Measurements from ENCODE around the gene CPSF3.
"Not testable (repeated sequence)": the region's sequence is repeated elsewhere in the genome, so short reads cannot be mapped to it uniquely, and the experiment has no call there.

Gene CPSF3

DNA sequence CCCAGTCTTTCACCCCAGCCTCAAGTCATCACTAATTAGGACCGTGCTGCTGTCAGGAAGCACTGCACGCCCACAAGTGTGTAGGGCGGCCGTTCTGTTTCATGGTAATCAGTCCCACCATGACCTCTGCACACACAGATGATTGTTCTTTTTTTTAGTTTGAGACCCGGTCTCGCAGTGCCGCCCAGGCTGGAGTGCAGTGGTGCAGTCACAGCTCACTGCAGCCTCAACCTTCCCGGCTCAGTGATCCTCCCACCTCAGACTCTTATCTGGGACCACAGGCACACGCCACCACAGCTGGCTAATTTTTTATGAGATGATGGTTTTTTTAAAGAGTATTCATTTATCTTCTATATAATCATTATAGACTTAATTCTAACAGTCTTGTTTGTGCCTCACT is 49.1 kb downstream of the CPSF3 start:
- DNase-seq, result no peak

GRCh38 chr2:9473308-9473984 is 50.0 kb downstream of the CPSF3 start:
- no peak for DNase-seq

GRCh38 chr2:9473985-9474360 is 50.5 kb downstream of the CPSF3 start:
- no peak for DNase-seq

DNA sequence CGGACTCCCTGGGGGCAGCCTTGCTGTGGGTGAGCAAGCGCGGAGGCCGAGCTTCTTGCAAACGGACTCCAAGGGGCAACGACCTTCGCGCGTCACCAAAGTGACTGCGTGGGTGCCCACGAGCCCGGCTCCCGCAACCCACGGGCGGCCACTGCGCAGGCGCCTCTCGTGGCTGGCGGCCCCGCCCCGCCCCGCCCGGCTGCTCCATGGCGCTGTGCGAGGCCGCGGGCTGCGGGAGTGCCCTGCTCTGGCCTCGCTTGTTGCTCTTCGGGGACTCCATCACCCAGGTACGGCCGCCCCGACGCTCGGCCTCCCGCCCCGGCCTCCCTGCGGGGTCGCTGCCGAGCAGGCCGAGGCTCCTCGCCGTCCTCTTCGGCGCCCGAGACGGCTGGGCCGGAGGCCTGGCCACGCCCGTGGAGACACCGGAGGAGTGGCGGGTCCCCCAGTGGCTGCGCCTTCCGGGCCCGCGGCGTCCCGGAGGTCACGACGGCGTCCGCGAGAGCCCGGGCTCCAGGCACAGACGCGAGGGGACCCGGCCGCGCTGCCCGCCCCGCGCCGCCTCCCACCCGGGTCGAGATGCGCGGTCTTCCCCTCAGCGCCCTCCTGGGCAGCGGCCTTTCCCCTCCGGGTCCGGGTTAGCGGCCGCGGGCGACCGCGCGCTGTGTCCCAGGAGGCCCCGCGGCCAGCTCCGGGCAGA is 51.1 kb downstream of the CPSF3 start, which contains the start of gene IAH1:
Gene IAH1, plus strand, starts transcription at position 191 of the 697 bp plus-strand sequence. Its CDS starts 16 bp downstream, at position 207.
- no peak for DNase-seq

GRCh38 chr2:9477914-9478313 is 54.5 kb downstream of the CPSF3 start:
- no peak for DNase-seq

DNA sequence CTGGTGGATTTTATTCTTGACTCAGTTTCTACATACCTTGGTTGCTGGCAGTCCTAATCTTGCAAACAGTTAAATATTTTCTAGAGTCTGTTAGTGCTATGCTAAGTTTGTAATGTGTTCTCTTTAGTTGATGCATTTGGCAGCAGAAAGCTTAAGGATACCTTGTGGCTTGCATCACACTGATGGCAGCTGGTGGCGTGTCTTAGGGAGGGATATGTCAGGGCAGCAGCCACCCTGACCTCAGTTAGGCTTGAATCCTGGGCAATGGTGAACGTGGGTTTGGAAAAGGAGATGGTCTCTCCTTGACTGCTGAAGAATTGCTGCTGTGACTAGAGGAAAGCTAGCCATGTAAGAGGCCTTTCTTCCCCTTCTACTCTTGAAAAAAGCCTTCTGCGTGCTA is 55.1 kb downstream of the CPSF3 start:
- DNase-seq, result no peak

GRCh38 chr2:9480157-9480556 is 56.7 kb downstream of the CPSF3 start:
- DNase-seq, result no peak

- no peak for DNase-seq
These were observed 59.7 kb downstream of the CPSF3 start for GRCh38 chr2:9483107-9483506.

GRCh38 chr2:9484533-9484932 is 61.1 kb downstream of the CPSF3 start:
- no peak for DNase-seq

- no peak for DNase-seq
These were observed 65.4 kb downstream of the CPSF3 start for GRCh38 chr2:9488583-9489547.

- DNase-seq, result no peak
These were observed 67.3 kb downstream of the CPSF3 start for GRCh38 chr2:9490789-9491188.

DNA sequence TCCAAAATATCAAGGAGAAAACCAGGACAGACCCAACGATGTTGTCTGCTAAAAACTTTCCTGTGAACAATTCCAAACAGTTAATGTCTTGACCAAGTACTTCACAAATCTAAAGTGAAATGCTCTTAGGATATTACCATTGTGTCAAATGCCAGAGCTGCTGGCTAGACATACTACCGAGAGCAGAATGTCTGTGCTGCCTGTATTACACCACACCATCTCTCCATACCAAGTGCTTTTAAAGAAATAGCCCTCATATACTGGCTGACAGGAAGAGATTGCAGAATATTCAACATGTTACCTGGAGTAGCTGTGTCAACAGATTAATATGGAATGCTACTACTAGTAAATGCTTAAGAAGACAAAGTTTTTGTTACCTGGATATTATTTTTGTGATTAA is 69.5 kb downstream of the CPSF3 start:
- DNase-seq, result no peak

DNA sequence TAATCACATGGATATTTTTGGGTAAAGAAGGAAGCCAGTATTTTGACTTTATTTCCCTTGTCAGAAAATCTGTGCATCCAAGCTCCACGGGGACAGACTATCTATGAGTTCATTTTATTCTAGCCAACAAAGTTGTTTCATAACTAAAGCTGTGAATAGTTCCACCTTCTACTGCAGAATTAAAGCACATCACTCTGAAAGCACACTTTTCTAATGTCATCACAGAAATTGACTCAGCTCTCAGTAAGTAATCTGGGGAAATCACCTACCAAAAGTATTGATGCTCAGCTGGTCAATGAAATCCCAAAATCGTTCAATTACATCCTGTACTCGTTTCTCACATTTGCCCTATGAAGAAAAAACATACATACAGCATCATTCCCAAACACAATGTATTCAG is 70.0 kb downstream of the CPSF3 start:
- DNase-seq, result no peak

DNA sequence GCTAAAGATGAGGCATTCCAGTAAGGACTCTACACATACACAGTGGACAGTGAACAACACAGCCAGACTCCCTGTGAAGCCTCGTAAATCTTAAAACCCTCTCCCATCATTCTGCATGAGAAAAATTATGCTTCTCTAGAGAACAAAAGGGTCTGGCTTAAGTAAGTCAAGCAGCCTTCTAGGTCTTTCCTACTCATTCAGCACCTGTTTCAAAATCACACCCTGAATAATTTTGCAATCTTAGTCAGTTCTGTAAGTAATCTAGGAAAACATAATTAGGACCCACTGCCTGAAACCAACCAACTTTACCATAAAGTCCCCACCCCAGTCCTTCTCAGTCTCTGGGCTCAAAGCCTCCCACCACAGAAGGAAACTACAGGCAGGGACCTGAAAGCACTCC is 70.6 kb downstream of the CPSF3 start:
- no peak for DNase-seq

- DNase-seq, result no peak
These were observed 73.6 kb downstream of the CPSF3 start for GRCh38 chr2:9497017-9497416.

GRCh38 chr2:9498210-9498609 is 74.8 kb downstream of the CPSF3 start:
- DNase-seq, result no peak

DNA sequence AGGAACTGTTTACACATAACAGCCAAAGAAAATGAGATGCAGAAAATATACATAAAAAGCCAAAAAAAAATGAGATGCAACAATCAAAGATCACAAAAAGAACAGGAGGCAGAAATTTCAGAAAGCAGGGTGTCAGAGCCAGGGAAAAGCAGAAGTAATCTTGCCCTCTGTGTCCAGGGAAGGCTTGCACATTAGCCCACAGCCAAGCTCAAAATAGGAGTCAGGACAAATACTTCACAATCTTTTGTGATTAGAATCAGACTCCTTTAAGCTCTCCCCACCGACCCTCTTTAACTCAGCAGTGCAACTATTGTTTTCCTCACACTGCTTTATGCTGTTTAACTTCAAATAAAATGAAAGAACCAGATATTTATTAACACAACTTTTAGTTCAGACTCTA is 85.5 kb downstream of the CPSF3 start:
- no peak for DNase-seq

DNA sequence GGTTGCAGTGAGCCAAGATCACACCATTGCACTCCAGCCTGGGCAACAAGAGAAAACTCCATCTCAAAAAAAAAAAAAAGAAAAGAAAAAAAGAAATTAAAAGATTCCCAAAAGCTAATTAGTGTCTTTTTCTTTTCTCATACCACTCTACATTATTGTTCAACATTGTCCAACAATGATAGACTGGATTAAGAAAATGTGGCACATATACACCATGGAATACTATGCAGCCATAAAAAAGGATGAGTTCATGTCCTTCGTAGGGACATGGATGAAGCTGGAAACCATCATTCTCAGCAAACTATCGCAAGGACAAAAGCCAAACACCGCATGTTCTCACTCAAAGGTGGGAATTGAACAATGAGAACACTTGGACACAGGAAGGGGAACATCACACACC is 90.5 kb downstream of the CPSF3 start:
- DNase-seq, result not testable (repeated sequence)

GRCh38 chr2:9517118-9517782 is 93.8 kb downstream of the CPSF3 start:
- no peak for DNase-seq

DNA sequence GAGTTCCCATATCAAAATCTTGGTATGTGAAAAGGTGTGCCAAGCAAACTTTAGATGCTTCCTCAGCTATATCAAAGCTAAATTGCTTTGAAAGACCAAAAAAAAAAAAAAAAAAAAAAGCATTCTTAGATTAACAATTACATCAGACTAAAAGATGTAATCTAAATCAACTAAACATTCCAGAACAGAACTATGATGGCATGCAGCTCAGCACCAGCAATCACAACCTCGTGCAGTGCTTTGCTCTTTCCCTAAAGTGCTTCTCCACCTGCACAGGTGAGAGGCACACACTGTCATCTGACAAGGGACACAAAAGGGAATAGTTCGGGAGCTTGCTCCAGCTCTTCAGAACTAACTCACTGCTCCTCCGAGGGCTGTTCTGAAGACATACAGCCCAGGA is 94.7 kb downstream of the CPSF3 start:
- DNase-seq, result no peak

DNA sequence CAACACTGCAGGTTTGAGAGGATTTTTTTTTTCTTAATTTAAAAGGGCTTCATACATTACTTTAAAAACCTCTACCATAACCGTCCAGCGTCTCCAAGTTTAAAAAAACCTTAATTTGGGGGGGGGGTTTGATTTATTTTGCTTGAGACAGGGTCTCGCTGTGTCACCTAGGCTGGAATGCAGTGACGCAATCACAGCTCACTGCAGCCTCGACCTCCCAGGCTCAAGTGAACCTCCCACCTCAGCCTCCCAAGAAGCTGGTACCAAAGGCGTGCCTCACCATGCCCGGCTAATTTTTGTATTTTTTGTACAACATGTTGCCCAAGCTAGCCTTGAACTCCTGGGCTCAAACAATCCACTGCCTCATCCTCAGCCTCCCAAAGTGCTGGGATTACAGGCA is 95.3 kb downstream of the CPSF3 start:
- DNase-seq, result no peak

- no peak for DNase-seq
These were observed 95.8 kb downstream of the CPSF3 start for GRCh38 chr2:9519250-9519649.
